Measurements from ENCODE around the gene TMEM59L. TPM values are rescaled to one million over a fixed set of nuclear protein-coding genes. Genes with fewer than 3 reads are reported as not detected.

The TMEM59L gene
- total and polyA plus RNA-seq, 2 of the 13 experiments (the other 11 are each of a cell fraction or from before 2014, with no cell fraction given), result 0.97 to 5.5 TPM

- TF ChIP-seq HMG20B (CRISPR knock-in tag; conservative IDR thresholded peaks at IDR 0.05), result peak; percentile 61; the same call in 1 of the 2 replicates
- TF ChIP-seq ZBTB4 (CRISPR knock-in tag; IDR thresholded peaks at IDR 0.05; ENCODE audit: borderline replicate concordance), result no peak
- TF ChIP-seq, protein P1, sequence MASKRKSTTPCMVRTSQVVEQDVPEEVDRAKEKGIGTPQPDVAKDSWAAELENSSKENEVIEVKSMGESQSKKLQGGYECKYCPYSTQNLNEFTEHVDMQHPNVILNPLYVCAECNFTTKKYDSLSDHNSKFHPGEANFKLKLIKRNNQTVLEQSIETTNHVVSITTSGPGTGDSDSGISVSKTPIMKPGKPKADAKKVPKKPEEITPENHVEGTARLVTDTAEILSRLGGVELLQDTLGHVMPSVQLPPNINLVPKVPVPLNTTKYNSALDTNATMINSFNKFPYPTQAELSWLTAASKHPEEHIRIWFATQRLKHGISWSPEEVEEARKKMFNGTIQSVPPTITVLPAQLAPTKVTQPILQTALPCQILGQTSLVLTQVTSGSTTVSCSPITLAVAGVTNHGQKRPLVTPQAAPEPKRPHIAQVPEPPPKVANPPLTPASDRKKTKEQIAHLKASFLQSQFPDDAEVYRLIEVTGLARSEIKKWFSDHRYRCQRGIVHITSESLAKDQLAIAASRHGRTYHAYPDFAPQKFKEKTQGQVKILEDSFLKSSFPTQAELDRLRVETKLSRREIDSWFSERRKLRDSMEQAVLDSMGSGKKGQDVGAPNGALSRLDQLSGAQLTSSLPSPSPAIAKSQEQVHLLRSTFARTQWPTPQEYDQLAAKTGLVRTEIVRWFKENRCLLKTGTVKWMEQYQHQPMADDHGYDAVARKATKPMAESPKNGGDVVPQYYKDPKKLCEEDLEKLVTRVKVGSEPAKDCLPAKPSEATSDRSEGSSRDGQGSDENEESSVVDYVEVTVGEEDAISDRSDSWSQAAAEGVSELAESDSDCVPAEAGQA (IDR thresholded peaks at IDR 0.05; ENCODE audit: low read depth), result peak; percentile 67; the same call in 1 of the 2 replicates
- TF ChIP-seq, protein P1 (CRISPR knock-in tag; IDR thresholded peaks at IDR 0.05; ENCODE audit: borderline replicate concordance), result no peak; the same call in 1 of the 2 replicates
- TF ChIP-seq THAP7 (CRISPR knock-in tag; IDR thresholded peaks at IDR 0.05), result no peak; the same call in 1 of the 2 replicates
- TF ChIP-seq SIX1 (CRISPR knock-in tag; IDR thresholded peaks at IDR 0.05; ENCODE audit: borderline replicate concordance), result 0 out of 2 replicates have a peak, but pooled peaks have one; percentile 14
- peak; percentile 64 for TF ChIP-seq MED8 (CRISPR knock-in tag; IDR thresholded peaks at IDR 0.05; ENCODE audit: insufficient replicate concordance)
- TF ChIP-seq ZNF547 (CRISPR knock-in tag; IDR thresholded peaks at IDR 0.05), result no peak
- TF ChIP-seq ZNF597 (CRISPR knock-in tag; IDR thresholded peaks at IDR 0.05), result no peak
- no peak for TF ChIP-seq RFX5 (IDR thresholded peaks at IDR 0.05; ENCODE audit: low read depth, low read length)
Observed at GRCh38 chr19:18588611-18589379, 23.9 kb upstream of the TMEM59L start, which contains the start of gene REX1BD (continued).
